Aorta (tissue), 5 donors: ENCODE measurements around the gene ATP4B. TPM values are rescaled to one million over a fixed set of nuclear protein-coding genes. Genes with fewer than 3 reads are reported as not detected.

ENCODE experiments used
- ATAC-seq: fragments of 200-7000 bp; cut with Tn5 transposase; one replicate; pipeline ENCODE4 v1.9.1; 2022; ENCODE audit warnings: moderate library complexity; ENCODE audit not compliant: low FRiP score
- DNase-seq, 2 donors: peaks; one replicate each; pipeline ENCODE4 v3.0.0-alpha.2; 2020
- H3K27ac ChIP-seq, 2 donors: one replicate each; pipeline ENCODE4 v1.5.1; 2013; ENCODE audit warnings: low read length in 2 of 2, mild to moderate bottlenecking in 2 of 2, moderate library complexity in 2 of 2, control low read depth in 1 of 2, inconsistent platforms in 1 of 2, low read depth in 1 of 2
- H3K27me3 ChIP-seq, 2 donors: one replicate each; pipeline ENCODE4 v1.6.1; 2013; ENCODE audit warnings: control low read depth in 1 of 2, low read length in 1 of 2, mild to moderate bottlenecking in 1 of 2, moderate library complexity in 1 of 2; ENCODE audit not compliant: insufficient read depth in 2 of 2, control insufficient read depth in 1 of 2
- H3K36me3 ChIP-seq, 2 donors: one replicate each; pipeline ENCODE4 v1.6.1; 2013; ENCODE audit warnings: control low read depth in 1 of 2, low read length in 1 of 2, mild to moderate bottlenecking in 1 of 2; ENCODE audit not compliant: insufficient read depth in 2 of 2, control insufficient read depth in 1 of 2
- H3K4me1 ChIP-seq, 2 donors: one replicate each; pipeline ENCODE4 v1.6.1; 2013; ENCODE audit warnings: low read length in 2 of 2, control low read depth in 1 of 2, mild to moderate bottlenecking in 1 of 2, moderate library complexity in 1 of 2; ENCODE audit not compliant: insufficient read depth in 2 of 2, control insufficient read depth in 1 of 2
- H3K4me3 ChIP-seq, 2 donors: one replicate each; pipeline ENCODE4 v1.5.1; 2013; ENCODE audit warnings: low read length in 2 of 2, control low read depth in 1 of 2, mild to moderate bottlenecking in 1 of 2
- H3K9me3 ChIP-seq: one replicate; pipeline ENCODE4 v1.6.1; 2013; ENCODE audit warnings: mild to moderate bottlenecking, low read length; ENCODE audit not compliant: control insufficient read depth
- WGBS, 2 donors: extraction: QIAGEN DNeasy Blood & Tissue Kit; methylation state at CpG; one replicate each; pipeline ENCODE4 v1.1.7; 2013; 5-methylcytosine and 5-hydroxymethylcytosine counted together
- intact Hi-C, 2 donors: fragments of 100-400 bp; cut with DNase I; formaldehyde crosslinking; loops; one replicate each; pipeline versions ENCODE4 v1.14.2 to v1.15.0; 2022
- polyA plus RNA-seq, 2 donors: library from polyadenylated mRNA; stranded (reverse); fragments of 200-250 nt; gene quantifications; one replicate each; pipeline ENCODE4 v1.2.3, GENCODE V29; 2013
- total RNA-seq, 2 donors: library from RNA; stranded (reverse); fragmentation: NEBNext Ultra II Directional; extraction: Animal tissue kit (Norgen Biotek cat#: 25700); gene quantifications; one replicate each; pipeline ENCODE4 v1.2.1, GENCODE V29; 2021
- donor health status: healthy with polysubstance abuse.
- donor health status: Bipolar disorder and iron deficiency.
- donor health status: DM: no; HTN: no; CAD: no.
- donor health status: DM: no; HTN: no; CAD: no.
- donor health status: DM: yes; HTN: yes; CAD: no.

Gene ATP4B
- total and polyA plus RNA-seq, 4 donors = not detected

GRCh38 chr13:113617961-113618360, 40.0 kb downstream of the ATP4B start:
- Histone ChIP-seq H3K27me3 (no peaks in the 10 kb centered on the region), H3K27ac (no peak overlapping the region), H3K4me1 (no peaks in the 10 kb centered on the region), H3K4me3 (no peak overlapping the region), H3K9me3 (no peaks in the 10 kb centered on the region), H3K36me3 (no peaks in the 10 kb centered on the region)
- DNase-seq (peak in 1 of 2 donors; percentile 17), ATAC-seq (no peak)
- intact Hi-C loops = no loop called here
- WGBS, 2 donors = 78 to 79% methylated on average over 5 of the region's 5 CpGs

GRCh38 chr13:113616991-113617749, 40.8 kb downstream of the ATP4B start:
- Histone ChIP-seq H3K27ac (no peak overlapping the region), H3K36me3 (no peaks in the 10 kb centered on the region), H3K9me3 (no peaks in the 10 kb centered on the region), H3K4me3 (no peak overlapping the region), H3K27me3 (no peaks in the 10 kb centered on the region), H3K4me1 (no peaks in the 10 kb centered on the region)
- intact Hi-C loops = no loop called here
- 83 to 87% methylated on average over 18 of the region's 18 CpGs for WGBS, 2 donors
- ATAC-seq (no peak), DNase-seq (peak; percentile 47 to 59)

DNA sequence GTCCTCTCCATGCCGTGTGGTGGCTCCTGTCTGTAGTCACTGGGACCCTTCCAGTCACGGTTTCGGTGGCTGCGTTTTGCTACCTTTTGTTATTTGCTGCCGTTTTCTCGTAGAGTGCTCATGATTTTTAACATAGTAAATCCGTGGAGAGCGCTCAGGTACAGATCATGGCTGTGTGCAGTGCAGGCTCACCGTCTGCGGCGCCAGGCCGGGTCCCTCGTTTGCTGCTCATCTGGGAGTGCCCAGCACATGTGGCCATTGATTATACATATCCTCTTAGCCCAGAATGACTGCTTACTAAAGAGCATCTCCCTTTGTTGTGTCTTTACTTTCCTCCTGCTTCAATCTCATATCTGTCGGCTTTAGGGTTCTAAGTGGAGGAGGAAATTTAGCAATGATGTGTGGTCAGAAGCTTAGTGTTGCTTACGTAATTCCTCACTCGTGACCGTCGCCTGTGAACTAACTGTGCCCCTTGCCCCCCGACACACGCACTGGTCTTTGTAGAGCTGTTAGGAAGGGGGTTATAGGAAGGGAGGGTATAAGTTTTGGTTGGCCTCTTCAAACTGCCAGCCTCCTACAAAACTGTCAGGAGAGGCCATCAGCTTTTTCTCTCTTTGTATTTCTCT, 41.6 kb downstream of the ATP4B start:
- 91 to 92% methylated on average over 20 of the region's 20 CpGs for WGBS, 2 donors
- Histone ChIP-seq H3K4me3 (no peak overlapping the region), H3K36me3 (no peaks in the 10 kb centered on the region), H3K27me3 (no peaks in the 10 kb centered on the region), H3K27ac (no peak overlapping the region), H3K9me3 (no peaks in the 10 kb centered on the region), H3K4me1 (no peaks in the 10 kb centered on the region)
- intact Hi-C loops = no loop called here
- ATAC-seq (no peak), DNase-seq (peak; percentile 34 to 55)

DNA sequence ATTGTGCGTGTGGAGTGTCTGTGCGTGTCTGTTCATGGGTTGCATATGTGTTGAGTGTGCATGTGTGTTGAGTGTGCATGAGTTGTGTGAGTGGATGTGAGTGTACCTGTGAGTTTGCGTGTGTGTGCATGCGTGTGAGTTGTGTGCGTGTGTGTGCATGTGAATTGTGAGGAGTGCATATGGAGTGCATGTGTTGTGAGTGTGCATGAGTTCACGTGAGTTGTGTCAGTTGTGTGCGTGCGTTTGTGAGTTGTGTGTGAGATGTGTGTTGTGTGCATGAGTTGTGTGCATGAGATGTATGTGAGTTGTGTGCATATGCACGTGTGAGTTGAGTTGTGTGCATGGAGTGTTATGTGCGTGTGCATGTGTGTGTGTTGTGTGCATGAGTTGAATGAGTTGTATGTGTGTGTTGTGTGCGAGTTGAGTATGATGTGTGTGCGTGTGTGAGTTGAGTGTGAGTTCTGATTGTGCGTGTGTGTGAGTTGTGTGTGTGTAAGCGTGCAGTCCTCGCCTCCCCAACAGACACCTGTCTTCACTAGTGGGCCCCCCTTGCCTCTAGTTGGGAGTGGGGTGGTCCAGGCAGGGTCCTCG, 44.1 kb downstream of the ATP4B start:
- intact Hi-C loops = no loop called here

GRCh38 chr13:113612607-113613006, 45.4 kb downstream of the ATP4B start:
- Histone ChIP-seq H3K27ac (no peak overlapping the region), H3K27me3 (no peaks in the 10 kb centered on the region), H3K36me3 (no peaks in the 10 kb centered on the region), H3K4me1 (no peaks in the 10 kb centered on the region), H3K4me3 (no peak overlapping the region), H3K9me3 (no peaks in the 10 kb centered on the region)
- DNase-seq (no peak), ATAC-seq (no peak)
- 90 to 91% methylated on average over 10 of the region's 10 CpGs for WGBS, 2 donors
- intact Hi-C loops = no loop called here

More for the DNA sequence above, 44.1 kb downstream of the ATP4B start:
- Histone ChIP-seq H3K27ac (no peak overlapping the region), H3K27me3 (no peaks in the 10 kb centered on the region), H3K4me3 (no peak overlapping the region), H3K36me3 (no peaks in the 10 kb centered on the region), H3K9me3 (no peaks in the 10 kb centered on the region), H3K4me1 (no peaks in the 10 kb centered on the region)
- 96 to 98% methylated on average over 16 of the region's 16 CpGs for WGBS, 2 donors
- DNase-seq = no peak
- ATAC-seq = no peak

DNA sequence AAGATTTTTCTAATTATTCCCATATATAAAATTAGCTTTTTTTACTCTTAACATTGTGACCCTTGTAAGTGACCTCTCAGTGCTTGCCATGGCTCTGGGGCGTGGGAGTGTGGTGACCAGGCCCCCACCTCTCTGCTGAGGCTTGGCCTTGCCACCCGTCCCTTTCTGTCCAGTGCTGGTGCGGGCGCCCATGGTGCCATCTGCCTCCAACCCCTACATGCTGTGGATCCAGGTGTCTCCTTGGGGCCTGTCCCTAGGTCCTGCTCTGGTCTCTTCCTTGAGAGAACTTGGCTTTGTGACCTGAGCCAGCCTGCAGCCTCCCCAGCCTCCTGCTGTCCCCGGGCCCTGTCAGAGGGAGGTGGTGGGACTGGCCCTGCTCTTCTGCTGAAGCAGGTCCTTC, 46.0 kb downstream of the ATP4B start:
- DNase-seq = peak in 1 of 2 donors; percentile 67
- no peaks in the 10 kb centered on the region for H3K36me3 ChIP-seq
- ATAC-seq = no peak

GRCh38 chr13:113610266-113610665, 47.7 kb downstream of the ATP4B start:
- Histone ChIP-seq H3K9me3 (no peaks in the 10 kb centered on the region), H3K36me3 (no peaks in the 10 kb centered on the region), H3K4me1 (no peaks in the 10 kb centered on the region), H3K4me3 (no peak overlapping the region), H3K27ac (no peak overlapping the region), H3K27me3 (no peaks in the 10 kb centered on the region)
- intact Hi-C loops = no loop called here
- WGBS, 2 donors = 95% methylated on average over 19 of the region's 19 CpGs
- no peak for DNase-seq
- no peak for ATAC-seq

More for the DNA sequence above, 46.0 kb downstream of the ATP4B start:
- intact Hi-C loops = no loop called here
- WGBS, 2 donors = 95 to 96% methylated on average over 5 of the region's 5 CpGs
- no peaks in the 10 kb centered on the region for H3K27me3 ChIP-seq
- H3K9me3 ChIP-seq = no peaks in the 10 kb centered on the region
- no peak overlapping the region for H3K27ac ChIP-seq
- no peak overlapping the region for H3K4me3 ChIP-seq
- H3K4me1 ChIP-seq = no peaks in the 10 kb centered on the region

GRCh38 chr13:113609616-113610015, 48.4 kb downstream of the ATP4B start:
- intact Hi-C loops = no loop called here
- 92 to 93% methylated on average over 13 of the region's 13 CpGs for WGBS, 2 donors
- H3K4me1 ChIP-seq = no peaks in the 10 kb centered on the region

More at GRCh38 chr13:113609616-113610015, 48.4 kb downstream of the ATP4B start:
- Histone ChIP-seq H3K36me3 (no peaks in the 10 kb centered on the region), H3K4me3 (no peak overlapping the region), H3K27ac (no peak overlapping the region), H3K9me3 (no peaks in the 10 kb centered on the region), H3K27me3 (no peaks in the 10 kb centered on the region)
- no peak for ATAC-seq
- DNase-seq = no peak
